H1 (cell line): Measurements from ENCODE around the gene MKRN2OS.

Experiments
- CBX5 ChIP-seq: fragments of 300-800, 300-1000 bp; sonication (generic); IDR thresholded peaks from 2 replicates; pipeline ENCODE4 v1.7.1; 2016; ENCODE audit warnings: antibody characterized with exemption, low read length, low read depth
- CTBP2 ChIP-seq: IDR thresholded peaks from 2 replicates; pipeline ENCODE4 v1.7.0; 2011; ENCODE audit warnings: borderline replicate concordance, mild to moderate bottlenecking, moderate library complexity, mixed read lengths, low read length; ENCODE audit not compliant: insufficient read depth, insufficient read length
- CTCF ChIP-seq, 3 experiments: IDR thresholded peaks; 1 replicate in 2 of 3; 2 replicates in 1 of 3; pipeline versions ENCODE4 v1.5.1 to v1.6.1; 2011; ENCODE audit warnings: low read length in 3 of 3, mild to moderate bottlenecking in 3 of 3, inconsistent platforms in 2 of 3, low read depth in 1 of 3, moderate library complexity in 1 of 3; ENCODE audit not compliant: insufficient read depth in 1 of 3; ENCODE audit errors: control extremely low read depth in 1 of 3
- EP300 ChIP-seq, 2 experiments: IDR thresholded peaks; 1 replicate in 1 of 2; 2 replicates in 1 of 2; pipeline ENCODE4 v1.6.1; 2011 to 2012; ENCODE audit warnings: low read depth in 2 of 2, low read length in 2 of 2, mild to moderate bottlenecking in 2 of 2, borderline replicate concordance in 1 of 2, inconsistent platforms in 1 of 2, moderate library complexity in 1 of 2
- EZH2 ChIP-seq: fragments of 200-600 bp; sonication (generic); IDR thresholded peaks from 2 replicates; pipeline ENCODE4 v1.7.1; 2012; ENCODE audit warnings: low read depth, mild to moderate bottlenecking, moderate library complexity, low read length, inconsistent platforms; ENCODE audit not compliant: severe bottlenecking
- GABPA ChIP-seq: IDR thresholded peaks from 2 replicates; pipeline ENCODE4 v1.6.1; 2011; ENCODE audit warnings: mild to moderate bottlenecking, low read length, moderate library complexity, borderline replicate concordance; ENCODE audit not compliant: insufficient read depth
- KDM5A ChIP-seq: fragments of 200-600 bp; IDR thresholded peaks from 2 replicates; pipeline ENCODE4 v1.7.1; 2012; ENCODE audit warnings: mild to moderate bottlenecking, low read length, inconsistent platforms, mixed read lengths
- TAF7 ChIP-seq: optimal IDR thresholded peaks from 2 replicates; pipeline ENCODE3; 2011; ENCODE audit warnings: low read depth, mild to moderate bottlenecking, inconsistent platforms, low read length, moderate library complexity, borderline replicate concordance
- USF2 ChIP-seq: IDR thresholded peaks from 2 replicates; pipeline ENCODE4 v1.6.1; 2011; ENCODE audit warnings: low read length, improper control_type of control experiment

DNA sequence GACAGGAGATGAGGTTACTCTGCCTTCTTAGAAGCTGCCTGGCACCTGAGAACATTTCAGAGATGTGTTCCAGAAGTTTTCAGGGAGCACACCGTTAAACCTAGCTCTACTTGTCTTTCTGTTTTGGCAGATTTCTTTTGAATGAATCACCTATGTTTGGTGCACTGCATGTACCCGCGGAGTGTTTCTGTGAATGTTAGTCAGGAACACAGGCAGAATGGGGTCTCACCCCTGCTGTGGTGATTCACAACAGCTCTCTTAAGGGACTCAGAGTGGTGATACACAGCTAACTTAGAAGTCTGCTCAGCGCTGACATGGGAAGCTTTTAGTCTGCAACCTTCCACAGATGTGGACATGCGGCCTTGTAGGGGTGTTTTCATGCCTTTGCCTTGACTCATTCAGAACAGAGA lies 37.0 kb downstream of the MKRN2OS start:
- TF ChIP-seq TAF7 (no peak), CTCF (IDR thresholded peaks at IDR 0.05; ENCODE audit: control extremely low read depth in 1 of 3, insufficient read depth in 1 of 3, low read depth in 1 of 3, low read length in 3 of 3) (no peak), CBX5 (no peak), EZH2 (no peak), KDM5A (no peak), CTBP2 (no peak), USF2 (no peak), EP300 (IDR thresholded peaks at IDR 0.05; ENCODE audit: borderline replicate concordance in 1 of 2, low read depth in 2 of 2, low read length in 2 of 2) (no peak), GABPA (no peak)
